ENCODE measurements around the gene ATG10.
"Not testable (repeated sequence)": the region's sequence is repeated elsewhere in the genome, so short reads cannot be mapped to it uniquely, and the experiment has no call there.

The ATG10 gene

GRCh38 chr5:82257729-82258128 lies 285.9 kb downstream of the ATG10 start:
- H3K27me3 Mint-ChIP-seq (ENCODE audit: low read depth) = no peaks in the 10 kb centered on the region
- H3K4me3 Mint-ChIP-seq = no peak overlapping the region
- no peaks in the 10 kb centered on the region for H3K36me3 Mint-ChIP-seq (ENCODE audit: low read depth)
- H3K27ac Mint-ChIP-seq = no peak overlapping the region
- H3K9me3 Mint-ChIP-seq = no peaks in the 10 kb centered on the region
- H3K4me1 Mint-ChIP-seq = peaks cover 5% of the 10 kb centered on the region
- TF ChIP-seq, protein P1, sequence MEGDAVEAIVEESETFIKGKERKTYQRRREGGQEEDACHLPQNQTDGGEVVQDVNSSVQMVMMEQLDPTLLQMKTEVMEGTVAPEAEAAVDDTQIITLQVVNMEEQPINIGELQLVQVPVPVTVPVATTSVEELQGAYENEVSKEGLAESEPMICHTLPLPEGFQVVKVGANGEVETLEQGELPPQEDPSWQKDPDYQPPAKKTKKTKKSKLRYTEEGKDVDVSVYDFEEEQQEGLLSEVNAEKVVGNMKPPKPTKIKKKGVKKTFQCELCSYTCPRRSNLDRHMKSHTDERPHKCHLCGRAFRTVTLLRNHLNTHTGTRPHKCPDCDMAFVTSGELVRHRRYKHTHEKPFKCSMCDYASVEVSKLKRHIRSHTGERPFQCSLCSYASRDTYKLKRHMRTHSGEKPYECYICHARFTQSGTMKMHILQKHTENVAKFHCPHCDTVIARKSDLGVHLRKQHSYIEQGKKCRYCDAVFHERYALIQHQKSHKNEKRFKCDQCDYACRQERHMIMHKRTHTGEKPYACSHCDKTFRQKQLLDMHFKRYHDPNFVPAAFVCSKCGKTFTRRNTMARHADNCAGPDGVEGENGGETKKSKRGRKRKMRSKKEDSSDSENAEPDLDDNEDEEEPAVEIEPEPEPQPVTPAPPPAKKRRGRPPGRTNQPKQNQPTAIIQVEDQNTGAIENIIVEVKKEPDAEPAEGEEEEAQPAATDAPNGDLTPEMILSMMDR (IDR thresholded peaks at IDR 0.05; ENCODE audit: unreplicated experiment in 3 of 3) = no peak

GRCh38 chr5:82259172-82259800 lies 287.5 kb downstream of the ATG10 start:
- Mint-ChIP-seq H3K27me3 (ENCODE audit: low read depth) (no peaks in the 10 kb centered on the region), H3K4me3 (no peak overlapping the region), H3K4me1 (peaks cover 5% of the 10 kb centered on the region), H3K9me3 (no peaks in the 10 kb centered on the region), H3K27ac (peak overlapping the region; percentile 11 to 36 (median 23)), H3K36me3 (ENCODE audit: low read depth) (no peaks in the 10 kb centered on the region)
- TF ChIP-seq, protein P1 (IDR thresholded peaks at IDR 0.05; ENCODE audit: unreplicated experiment in 3 of 3) = peak; percentile 49 to 63 (median 58)

GRCh38 chr5:82265047-82265446 lies 293.2 kb downstream of the ATG10 start:
- H3K36me3 Mint-ChIP-seq (ENCODE audit: low read depth) = peaks cover 35% of the 10 kb centered on the region

GRCh38 chr5:82267297-82267933 lies 295.6 kb downstream of the ATG10 start:
- H3K27me3 Mint-ChIP-seq (ENCODE audit: low read depth); H3K4me3 Mint-ChIP-seq; H3K4me1 Mint-ChIP-seq; H3K27ac Mint-ChIP-seq: not testable (repeated sequence)
- Mint-ChIP-seq H3K36me3 (ENCODE audit: low read depth) (peaks cover 45% of the 10 kb centered on the region), H3K9me3 (peaks cover 24% of the 10 kb centered on the region)

More at GRCh38 chr5:82265047-82265446, 293.2 kb downstream of the ATG10 start:
- TF ChIP-seq, protein P1 (IDR thresholded peaks at IDR 0.05; ENCODE audit: unreplicated experiment in 3 of 3) = no peak
- H3K27me3 Mint-ChIP-seq (ENCODE audit: low read depth) = no peaks in the 10 kb centered on the region
- peaks cover 5% of the 10 kb centered on the region for H3K4me1 Mint-ChIP-seq
- peak overlapping the region in 2 of 3 experiments; percentile 2 to 3 for H3K27ac Mint-ChIP-seq
- H3K4me3 Mint-ChIP-seq = no peak overlapping the region
- peaks cover 24% of the 10 kb centered on the region for H3K9me3 Mint-ChIP-seq

- H3K9me3 Mint-ChIP-seq = peaks cover 24% of the 10 kb centered on the region
- not testable (repeated sequence) for H3K27me3 Mint-ChIP-seq (ENCODE audit: low read depth); H3K4me3 Mint-ChIP-seq; H3K27ac Mint-ChIP-seq; H3K4me1 Mint-ChIP-seq
- H3K36me3 Mint-ChIP-seq (ENCODE audit: low read depth) = peaks cover 63% of the 10 kb centered on the region
Measured at GRCh38 chr5:82269363-82269762, 297.5 kb downstream of the ATG10 start.

- Mint-ChIP-seq H3K36me3 (ENCODE audit: low read depth) (peaks cover 81% of the 10 kb centered on the region), H3K4me1 (peaks cover 19% of the 10 kb centered on the region), H3K27ac (peak overlapping the region; percentile 9 to 49 (median 23)), H3K9me3 (peaks cover 13% of the 10 kb centered on the region)
- H3K4me3 Mint-ChIP-seq; H3K27me3 Mint-ChIP-seq (ENCODE audit: low read depth): not testable (repeated sequence)
Measured at GRCh38 chr5:82272571-82273356, 300.9 kb downstream of the ATG10 start.

DNA sequence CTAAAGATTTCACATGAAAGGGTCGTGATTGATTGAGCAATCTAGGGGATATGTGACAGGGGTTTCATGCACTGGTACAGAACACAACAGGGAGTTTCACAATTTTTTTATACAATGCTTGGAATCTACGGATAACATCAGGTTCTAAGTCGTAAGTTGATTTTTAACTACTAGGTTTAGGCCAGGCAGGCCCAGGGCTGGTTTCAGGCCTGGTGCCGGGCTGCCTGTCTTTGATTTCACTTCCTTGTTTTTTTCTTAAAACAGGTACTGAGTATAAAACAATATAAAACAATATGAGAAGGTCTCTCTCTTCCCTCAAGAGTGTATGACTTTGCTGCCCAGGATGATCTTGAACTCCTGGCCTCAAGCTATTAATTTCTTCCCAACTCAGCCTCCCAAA lies 301.6 kb downstream of the ATG10 start:
- peaks cover 23% of the 10 kb centered on the region for H3K4me1 Mint-ChIP-seq
- not testable (repeated sequence) for H3K27me3 Mint-ChIP-seq (ENCODE audit: low read depth); H3K4me3 Mint-ChIP-seq; H3K9me3 Mint-ChIP-seq
- H3K27ac Mint-ChIP-seq = peak overlapping the region in 2 of 3 experiments; percentile 42 to 49
- H3K36me3 Mint-ChIP-seq (ENCODE audit: low read depth) = peaks cover 76% of the 10 kb centered on the region
